Prostate gland (tissue), 2 donors: ENCODE measurements around the gene SLC2A5. TPM values are rescaled to one million over a fixed set of nuclear protein-coding genes. Genes with fewer than 3 reads are reported as not detected.

Experiments used
- DNase-seq: peaks from one replicate; pipeline ENCODE4 v3.0.0-alpha.2; 2019; ENCODE audit warnings: low spot score
- H3K27ac ChIP-seq, 2 donors: fragments of 200-600 bp; sonication (generic); 2 replicates each; pipeline ENCODE4 v1.5.1; 2017 to 2019
- H3K27me3 ChIP-seq: fragments of 200-600 bp; sonication (generic); replicated peaks from 2 replicates; pipeline ENCODE4 v1.5.1; 2019; ENCODE audit not compliant: insufficient read depth
- H3K36me3 ChIP-seq, 2 donors: fragments of 200-600 bp; sonication (generic); 1 replicate in 1 of 2; 2 replicates in 1 of 2; pipeline versions ENCODE4 v1.5.1 to v1.8.1; 2017 to 2019
- H3K4me1 ChIP-seq: fragments of 200-600 bp; sonication (generic); replicated peaks from 2 replicates; pipeline ENCODE4 v1.5.1; 2019
- H3K4me3 ChIP-seq, 2 donors: fragments of 200-600 bp; sonication (generic); 2 replicates each; pipeline ENCODE4 v1.5.1; 2017 to 2019
- H3K9me3 ChIP-seq: fragments of 200-600 bp; sonication (generic); 2 replicates; pipeline ENCODE4 v1.5.1; 2017
- CTCF ChIP-seq, 4 experiments: fragments of 200-600 bp in 2 of 4; fragments of 450-650 bp in 2 of 4; sonication (generic) in 2 of 4; IDR thresholded peaks; 1 replicate in 3 of 4; 2 replicates in 1 of 4; pipeline ENCODE4 v1.5.1; 2016 to 2019; ENCODE audit warnings: antibody characterized with exemption in 4 of 4, mild to moderate bottlenecking in 2 of 4, moderate library complexity in 2 of 4
- POLR2A ChIP-seq: fragments of 450-650 bp; IDR thresholded peaks from one replicate; pipeline ENCODE4 v1.6.1; 2016; ENCODE audit warnings: antibody characterized with exemption, mild to moderate bottlenecking
- POLR2AphosphoS5 ChIP-seq: sonication (generic); formaldehyde crosslinking; IDR thresholded peaks from one replicate; pipeline ENCODE4 v1.6.1; 2017; ENCODE audit warnings: antibody characterized with exemption
- WGBS: methylation state at CpG from one replicate; pipeline ENCODE4 v1.1.5; 2018; 5-methylcytosine and 5-hydroxymethylcytosine counted together
- intact Hi-C: fragments of 100-400 bp; cut with DNase I; formaldehyde crosslinking; loops from one replicate; pipeline ENCODE4 v1.14.2; 2022
- total RNA-seq, 2 donors: library from RNA; depleted of rRNA; stranded (reverse); fragments of >200 nt; gene quantifications; one replicate each; pipeline ENCODE4 v1.1.0, GENCODE V29; 2016

Gene SLC2A5
- total RNA-seq, 2 donors from 2014 or later: 25.4 to 55.0 TPM

- no peak overlapping the region for H3K27ac ChIP-seq
- intact Hi-C loops: no loop called here
- DNase-seq: no peak
- no peaks in the 10 kb centered on the region for H3K36me3 ChIP-seq
- H3K27me3 ChIP-seq: no peaks in the 10 kb centered on the region
- no peaks in the 10 kb centered on the region for H3K4me1 ChIP-seq
- TF ChIP-seq POLR2AphosphoS5 (no peak), CTCF (IDR thresholded peaks at IDR 0.05) (no peak), POLR2A (no peak)
- H3K9me3 ChIP-seq: no peaks in the 10 kb centered on the region
- WGBS: 60% methylated on average over 2 of the region's 2 CpGs
- no peak overlapping the region for H3K4me3 ChIP-seq
These were observed 11.0 kb downstream of the SLC2A5 start for GRCh38 chr1:9058465-9058864.

GRCh38 chr1:9057851-9058250 lies 11.6 kb downstream of the SLC2A5 start:
- Histone ChIP-seq H3K27ac (no peak overlapping the region), H3K4me1 (no peaks in the 10 kb centered on the region), H3K36me3 (no peaks in the 10 kb centered on the region), H3K27me3 (no peaks in the 10 kb centered on the region), H3K4me3 (no peak overlapping the region), H3K9me3 (no peaks in the 10 kb centered on the region)
- 85% methylated on average over 10 of the region's 10 CpGs for WGBS
- intact Hi-C loops: no loop called here
- DNase-seq: no peak
- TF ChIP-seq POLR2AphosphoS5: no peak
- TF ChIP-seq POLR2A: no peak
- TF ChIP-seq CTCF (IDR thresholded peaks at IDR 0.05): no peak

- no peaks in the 10 kb centered on the region for H3K36me3 ChIP-seq
- intact Hi-C loops: no loop called here
- WGBS: 94% methylated on average over 6 of the region's 6 CpGs
- H3K4me1 ChIP-seq: no peaks in the 10 kb centered on the region
- H3K4me3 ChIP-seq: no peak overlapping the region
- no peak overlapping the region for H3K27ac ChIP-seq
- DNase-seq: no peak
- TF ChIP-seq CTCF (IDR thresholded peaks at IDR 0.05) (no peak), POLR2A (no peak), POLR2AphosphoS5 (no peak)
- no peaks in the 10 kb centered on the region for H3K27me3 ChIP-seq
- H3K9me3 ChIP-seq: no peaks in the 10 kb centered on the region
These were observed 17.0 kb downstream of the SLC2A5 start for GRCh38 chr1:9052272-9053049.

GRCh38 chr1:9051379-9051778 lies 18.1 kb downstream of the SLC2A5 start:
- no peak overlapping the region for H3K4me3 ChIP-seq
- no peaks in the 10 kb centered on the region for H3K27me3 ChIP-seq
- no peaks in the 10 kb centered on the region for H3K9me3 ChIP-seq
- no peaks in the 10 kb centered on the region for H3K36me3 ChIP-seq
- whole genome bisulfite sequencing: 21% methylated on average over 1 of the region's 1 CpG
- H3K27ac ChIP-seq: no peak overlapping the region
- intact Hi-C loops: no loop called here
- TF ChIP-seq CTCF (IDR thresholded peaks at IDR 0.05) (no peak), POLR2A (no peak)
- DNase-seq: no peak
- no peaks in the 10 kb centered on the region for H3K4me1 ChIP-seq

GRCh38 chr1:9050803-9051202 lies 18.6 kb downstream of the SLC2A5 start:
- intact Hi-C loops: no loop called here
- Histone ChIP-seq H3K27ac (no peak overlapping the region), H3K4me1 (no peaks in the 10 kb centered on the region), H3K9me3 (no peaks in the 10 kb centered on the region), H3K36me3 (no peaks in the 10 kb centered on the region), H3K4me3 (no peak overlapping the region), H3K27me3 (no peaks in the 10 kb centered on the region)
- no peak for DNase-seq
- TF ChIP-seq POLR2AphosphoS5 (no peak), POLR2A (no peak), CTCF (IDR thresholded peaks at IDR 0.05) (no peak)
- WGBS: 62% methylated on average over 3 of the region's 3 CpGs
